ENCODE data around the gene ATP2A2. TPM values are rescaled to one million over a fixed set of nuclear protein-coding genes. Genes with fewer than 3 reads are reported as not detected.

The ATP2A2 gene
- total and polyA plus RNA-seq, 2 experiments from 2014 or later: 47.2 to 225 TPM

GRCh38 chr12:110373962-110374611 lies 93.0 kb downstream of the ATP2A2 start:
- Mint-ChIP-seq H3K4me3 (no peak overlapping the region), H3K27me3 (ENCODE audit: insufficient read depth, low read depth, poor library complexity) (no peaks in the 10 kb centered on the region), H3K27ac (peak overlapping the region; percentile 42; the same call in 1 of the 2 replicates), H3K36me3 (ENCODE audit: low read depth) (peaks cover 83% of the 10 kb centered on the region), H3K9me3 (no peaks in the 10 kb centered on the region), H3K4me1 (no peaks in the 10 kb centered on the region)
- no peaks in the 10 kb centered on the region for H3K27me3 ChIP-seq (ENCODE audit: insufficient read depth)
- DNase-seq (ENCODE audit: low spot score): no peak
- no peak overlapping the region for H3K4me2 ChIP-seq
- no peaks in the 10 kb centered on the region for H3K9me2 ChIP-seq (ENCODE audit: insufficient read depth)
- no peak for ATAC-seq
- H3K4me3 ChIP-seq: no peak overlapping the region
- H3F3A ChIP-seq (replicated peaks; ENCODE audit: low read depth): peaks cover 23% of the 10 kb centered on the region
- H3K36me3 ChIP-seq (ENCODE audit: insufficient read depth): peaks cover 56% of the 10 kb centered on the region
- H2AFZ ChIP-seq: no peak overlapping the region
- no peak overlapping the region; the same call in 1 of the 2 replicates for H3K27ac ChIP-seq (ENCODE audit: low read depth)
- no peaks in the 10 kb centered on the region for H3K79me2 ChIP-seq (replicated peaks; ENCODE audit: insufficient read depth)
- TF ChIP-seq ZNF462 (CRISPR knock-in tag; IDR thresholded peaks at IDR 0.05) (no peak), ZNF114 (CRISPR knock-in tag; IDR thresholded peaks at IDR 0.05) (no peak), CREB1 (CRISPR knock-in tag; IDR thresholded peaks at IDR 0.05; ENCODE audit: low read depth) (no peak), NANOG (IDR thresholded peaks at IDR 0.05; ENCODE audit: borderline replicate concordance) (no peak), EZH2phosphoT487 (IDR thresholded peaks at IDR 0.05; ENCODE audit: unreplicated experiment) (no peak), ZNF331 (CRISPR knock-in tag; IDR thresholded peaks at IDR 0.05; ENCODE audit: low read depth) (no peak), CTCF (conservative IDR thresholded peaks at IDR 0.05; ENCODE audit: low read depth in 2 of 2) (no peak), EZH2 (IDR thresholded peaks at IDR 0.05; ENCODE audit: low read depth, unreplicated experiment) (no peak), POLR2AphosphoS5 (IDR thresholded peaks at IDR 0.05; ENCODE audit: low read depth) (no peak), REST (IDR thresholded peaks at IDR 0.05; ENCODE audit: unreplicated experiment) (no peak), JUNB (IDR thresholded peaks at IDR 0.05; ENCODE audit: unreplicated experiment) (no peak), STAT1 (IDR thresholded peaks at IDR 0.05; ENCODE audit: unreplicated experiment) (no peak), ETS1 (IDR thresholded peaks at IDR 0.05) (no peak)
- H4K20me1 ChIP-seq (replicated peaks; ENCODE audit: insufficient read depth): peaks cover 10% of the 10 kb centered on the region
- no peaks in the 10 kb centered on the region for H3K4me1 ChIP-seq (ENCODE audit: insufficient read depth)
